Naive thymus-derived CD4-positive, alpha-beta T cell (primary cell): ENCODE results near the gene CENPP. TPM values are rescaled to one million over a fixed set of nuclear protein-coding genes. Genes with fewer than 3 reads are reported as not detected.
"Not testable (repeated sequence)": the region's sequence is repeated elsewhere in the genome, so short reads cannot be mapped to it uniquely, and the experiment has no call there.

Experiments
- ATAC-seq: fragments of 150-1000 bp; cut with Tn5 transposase; 2 replicates; pipeline ENCODE4 v1.10.0; 2021; ENCODE audit warnings: mild to moderate bottlenecking, moderate library complexity
- CTCF ChIA-PET: fragments of 350-600 bp; sonication (Branson Sonifier 250); formaldehyde crosslinking; loops from one replicate; lab custom pipeline; 2021; ENCODE audit warnings: antibody characterized with exemption; lab: Charles Lee
- POLR2A ChIA-PET: fragments of 350-600 bp; sonication (Branson Sonifier 250); formaldehyde crosslinking; loops from one replicate; lab custom pipeline; 2021; ENCODE audit warnings: antibody characterized with exemption, inconsistent platforms; lab: Charles Lee
- DNase-seq, 9 donors: peaks; one replicate each; pipeline versions ENCODE4 v3.0.0 to v3.0.0-alpha.2; 2020 to 2022; ENCODE audit warnings: mixed read lengths in 1 of 9
- H3K27ac ChIP-seq: one replicate; pipeline ENCODE4 v1.7.0; 2013; ENCODE audit warnings: mild to moderate bottlenecking, low read depth, low read length, moderate library complexity
- H3K27me3 ChIP-seq, 2 donors: one replicate each; pipeline ENCODE4 v1.7.0; 2013; ENCODE audit warnings: low read length in 2 of 2, mild to moderate bottlenecking in 2 of 2, moderate library complexity in 2 of 2; ENCODE audit not compliant: control insufficient read depth in 2 of 2, insufficient read depth in 2 of 2
- H3K36me3 ChIP-seq, 3 experiments: 1 replicate in 2 of 3; 2 replicates in 1 of 3; pipeline ENCODE4 v1.7.0; 2013; ENCODE audit warnings: low read length in 3 of 3, mild to moderate bottlenecking in 3 of 3, moderate library complexity in 1 of 3; ENCODE audit not compliant: insufficient read depth in 3 of 3, control insufficient read depth in 2 of 3
- H3K4me1 ChIP-seq, 2 donors: one replicate each; pipeline ENCODE4 v1.7.0; 2013; ENCODE audit warnings: low read length in 2 of 2, mild to moderate bottlenecking in 2 of 2, moderate library complexity in 1 of 2; ENCODE audit not compliant: control insufficient read depth in 2 of 2, insufficient read depth in 2 of 2
- H3K4me3 ChIP-seq: 2 replicates; pipeline ENCODE4 v1.7.0; 2013; ENCODE audit warnings: mild to moderate bottlenecking, low read length
- H3K9me3 ChIP-seq, 3 experiments: 1 replicate in 2 of 3; 2 replicates in 1 of 3; pipeline ENCODE4 v1.7.0; 2013; ENCODE audit warnings: low read length in 3 of 3; ENCODE audit not compliant: control insufficient read depth in 2 of 3
- H3K27ac Mint-ChIP-seq, 9 donors: one replicate each; pipeline ENCODE4 v1.8.0; 2020 to 2022; ENCODE audit warnings: mixed read lengths in 9 of 9, mild to moderate bottlenecking in 8 of 9, moderate library complexity in 5 of 9, inconsistent platforms in 2 of 9
- H3K27me3 Mint-ChIP-seq, 5 donors: one replicate each; pipeline ENCODE4 v1.8.0; 2021 to 2022; ENCODE audit warnings: mixed read lengths in 5 of 5, mild to moderate bottlenecking in 1 of 5
- H3K36me3 Mint-ChIP-seq, 5 donors: one replicate each; pipeline ENCODE4 v1.8.0; 2020 to 2022; ENCODE audit warnings: mixed read lengths in 5 of 5, mild to moderate bottlenecking in 3 of 5, inconsistent platforms in 1 of 5
- H3K4me1 Mint-ChIP-seq, 7 donors: one replicate each; pipeline ENCODE4 v1.8.0; 2020 to 2022; ENCODE audit warnings: mixed read lengths in 7 of 7, mild to moderate bottlenecking in 3 of 7, inconsistent platforms in 1 of 7
- H3K4me3 Mint-ChIP-seq, 10 donors: one replicate each; pipeline ENCODE4 v1.8.0; 2020 to 2022; ENCODE audit warnings: mild to moderate bottlenecking in 10 of 10, mixed read lengths in 10 of 10, moderate library complexity in 6 of 10, inconsistent platforms in 2 of 10
- H3K9me3 Mint-ChIP-seq, 11 donors: one replicate each; pipeline ENCODE4 v1.8.0; 2020 to 2022; ENCODE audit warnings: mixed read lengths in 11 of 11, mild to moderate bottlenecking in 4 of 11, inconsistent platforms in 1 of 11, moderate library complexity in 1 of 11
- intact Hi-C, 2 donors: fragments of 100-400 bp; cut with micrococcal nuclease; formaldehyde crosslinking; loops; one replicate each; pipeline ENCODE4 v1.15.1; 2023
- polyA plus RNA-seq, 2 donors: library from polyadenylated mRNA; unstranded; fragments of 300-500 nt; fragmentation: Illumina TruSeq; gene quantifications; one replicate each; pipeline ENCODE4 v1.2.3, GENCODE V29; 2021
- total RNA-seq, 6 experiments: library from RNA in 5 of 6; stranded (reverse) in 5 of 6; gene quantifications; 1 replicate in 5 of 6; 2 replicates in 1 of 6; pipeline ENCODE4 v1.2.3 and lab custom pipeline; 2021 to 2026

The CENPP gene
- total and polyA plus RNA-seq, 7 experiments from 2014 or later, result 1.2 to 24.3 (median 3.8) TPM

DNA sequence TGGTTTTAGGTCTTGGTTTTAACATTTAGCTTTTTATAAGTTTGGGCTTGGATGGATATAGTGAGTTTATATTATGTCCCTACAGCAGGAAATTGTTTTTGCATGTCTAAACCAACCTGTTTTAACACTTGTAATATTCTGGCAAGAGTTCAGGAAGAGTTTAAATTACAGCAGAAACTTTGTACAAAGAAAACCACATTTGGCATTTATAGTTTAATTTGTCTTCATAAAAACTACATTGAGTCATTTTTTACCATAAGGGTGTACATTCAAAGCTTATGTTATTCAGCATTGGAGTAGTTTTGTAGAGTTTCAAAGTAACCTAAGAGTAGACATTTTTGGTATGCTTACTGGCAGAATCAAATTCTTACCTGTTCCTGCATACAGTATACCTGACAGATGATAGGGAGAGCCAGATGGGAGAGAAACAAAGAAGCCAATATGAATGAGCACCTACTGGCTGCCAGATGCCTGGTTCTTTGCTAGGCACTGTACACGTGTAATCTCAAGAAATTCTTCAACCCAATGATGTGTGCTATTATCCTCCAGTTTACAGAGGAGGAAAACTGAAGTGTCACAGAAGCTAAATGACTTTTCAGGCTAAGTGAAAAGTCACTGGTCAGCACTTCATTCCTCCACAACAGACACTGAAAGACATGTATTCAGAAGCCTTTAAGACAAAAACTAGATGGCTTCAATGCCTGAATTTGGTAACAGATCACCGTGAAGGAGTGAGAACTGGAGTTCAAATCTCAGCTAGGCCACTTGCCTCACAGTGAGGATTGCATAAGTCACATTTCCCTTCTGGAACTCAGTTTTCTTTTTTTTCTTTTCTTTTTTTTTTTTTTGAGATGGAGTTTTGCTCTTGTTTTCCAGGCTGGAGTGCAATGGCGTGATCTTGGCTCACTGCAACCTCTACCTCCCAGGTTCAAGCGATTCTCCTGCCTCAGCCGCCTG is 235.9 kb downstream of the CENPP start:
- Histone ChIP-seq H3K27ac (no peak overlapping the region), H3K4me1 (no peaks in the 10 kb centered on the region), H3K9me3 (no peaks in the 10 kb centered on the region), H3K27me3 (no peaks in the 10 kb centered on the region), H3K4me3 (no peak overlapping the region), H3K36me3 (no peaks in the 10 kb centered on the region)
- peaks cover 2 to 18% (median 8%) of the 10 kb centered on the region in 11 donors for H3K9me3 Mint-ChIP-seq
- H3K36me3 Mint-ChIP-seq, result peaks cover 7 to 11% (median 8%) of the 10 kb centered on the region in 5 donors
- no peak overlapping the region for H3K4me3 Mint-ChIP-seq
- DNase-seq (no peak), ATAC-seq (no peak)
- H3K4me1 Mint-ChIP-seq, result no peaks in the 10 kb centered on the region
- CTCF ChIA-PET, result no interaction called here
- POLR2A ChIA-PET, result no interaction called here
- no peaks in the 10 kb centered on the region for H3K27me3 Mint-ChIP-seq
- intact Hi-C loops, result no loop called here
- no peak overlapping the region for H3K27ac Mint-ChIP-seq

DNA sequence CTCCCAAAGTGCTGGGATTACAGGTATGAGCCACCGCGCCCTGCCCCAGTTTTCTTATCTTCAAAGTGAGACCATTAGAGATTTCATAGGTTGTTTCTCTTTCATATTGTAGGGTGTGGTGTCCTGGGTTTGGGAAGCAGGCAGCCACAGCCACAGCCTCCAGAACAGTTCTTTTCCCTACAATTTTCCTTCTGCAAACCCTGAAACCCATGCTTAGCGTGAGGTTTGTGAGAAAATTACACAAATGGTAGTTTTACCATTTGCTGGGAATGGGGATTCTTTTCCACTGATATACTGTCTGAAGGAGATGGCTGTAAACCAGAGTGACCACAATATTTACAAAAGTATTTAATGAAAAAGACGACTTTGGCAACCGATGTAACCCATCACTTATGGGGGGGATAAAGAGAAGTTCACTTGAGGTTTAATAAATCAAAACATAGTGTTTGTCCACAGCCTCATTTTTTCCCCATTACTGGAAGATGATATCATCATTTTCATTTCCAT is 236.8 kb downstream of the CENPP start:
- Mint-ChIP-seq H3K36me3 (peaks cover 7 to 12% (median 8%) of the 10 kb centered on the region in 5 donors), H3K27me3 (no peaks in the 10 kb centered on the region), H3K9me3 (peaks cover 3 to 24% (median 10%) of the 10 kb centered on the region in 11 donors), H3K27ac (no peak overlapping the region), H3K4me3 (no peak overlapping the region), H3K4me1 (no peaks in the 10 kb centered on the region)
- H3K9me3 ChIP-seq, result no peaks in the 10 kb centered on the region
- H3K36me3 ChIP-seq, result no peaks in the 10 kb centered on the region
- H3K27ac ChIP-seq, result no peak overlapping the region
- no peak overlapping the region for H3K4me3 ChIP-seq
- ATAC-seq, result no peak
- no peaks in the 10 kb centered on the region for H3K27me3 ChIP-seq
- ChIA-PET POLR2A (no interaction called here), CTCF (no interaction called here)
- no peaks in the 10 kb centered on the region for H3K4me1 ChIP-seq
- intact Hi-C loops, result no loop called here
- DNase-seq, result no peak

DNA sequence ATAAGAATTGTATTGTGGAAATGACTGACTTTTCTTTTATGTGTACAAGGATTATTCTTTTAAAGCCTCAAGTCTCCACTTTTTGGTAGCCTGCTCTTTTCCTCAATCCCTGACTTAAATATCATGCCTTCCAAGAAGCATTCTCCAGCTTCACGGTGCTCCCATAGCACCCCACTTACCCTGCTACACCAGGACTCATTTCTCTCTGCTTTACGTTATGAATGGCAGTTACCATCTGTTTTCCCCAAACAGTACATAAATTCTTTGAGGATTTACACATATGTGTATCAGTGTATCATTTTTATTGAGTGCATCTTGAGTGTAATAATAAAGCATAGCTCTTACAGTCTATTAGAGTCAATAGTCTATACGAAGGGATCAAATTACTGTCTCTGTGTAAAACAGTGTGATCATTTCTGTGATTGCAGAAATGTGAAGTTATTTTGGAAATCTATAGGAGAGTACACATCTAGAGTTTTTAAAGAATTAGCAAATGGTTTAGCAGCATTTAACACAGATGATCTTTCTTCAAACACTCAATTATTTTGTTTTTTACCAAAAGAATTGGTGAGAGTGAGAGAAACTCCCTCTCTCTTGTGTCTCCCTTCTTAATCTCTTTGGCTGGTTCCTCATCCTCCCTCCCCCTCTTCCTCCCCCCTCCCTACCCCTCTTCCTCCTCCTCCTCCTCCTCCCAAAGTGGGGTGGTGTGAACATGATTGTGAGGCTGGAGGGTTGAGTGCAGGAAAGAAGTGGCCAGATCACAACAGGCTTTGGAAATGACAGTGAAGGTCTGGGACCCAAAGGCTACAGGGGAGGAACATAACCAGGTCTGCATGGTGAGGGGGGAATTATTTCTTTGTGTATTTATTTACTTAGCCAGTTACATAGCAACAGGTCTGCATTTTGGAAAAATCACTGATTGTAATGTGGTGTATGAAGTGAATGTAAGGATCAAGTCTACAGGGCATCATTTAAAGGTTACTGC is 237.7 kb downstream of the CENPP start:
- CTCF ChIA-PET, result no interaction called here

DNA sequence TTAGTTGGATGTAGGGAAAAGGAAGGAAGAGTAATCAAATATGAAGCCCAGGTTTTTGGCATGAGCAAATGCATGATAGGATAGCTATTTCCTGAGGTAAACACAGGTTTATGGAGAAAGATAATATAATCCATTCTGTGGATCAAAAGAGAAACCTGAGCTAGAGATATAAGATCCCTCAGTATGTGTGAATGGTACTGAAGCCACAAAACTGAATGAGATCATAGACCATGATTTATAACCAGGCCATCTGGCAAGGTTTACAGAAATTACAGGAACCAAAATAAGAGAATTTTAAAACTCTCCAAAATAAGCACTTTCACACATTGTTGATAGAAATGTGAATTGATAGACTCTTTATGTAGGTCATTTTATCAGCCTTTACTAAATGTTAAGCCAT is 238.8 kb downstream of the CENPP start:
- ChIA-PET POLR2A (no interaction called here), CTCF (interaction anchor here (0.8 kb wide), 1 partner anchor 55 kb away, joined by 3 read pairs; no protein-coding TSS in a partner anchor)
- intact Hi-C loops, result no loop called here
- H3K4me3 ChIP-seq, result no peak overlapping the region
- no peaks in the 10 kb centered on the region for H3K4me1 ChIP-seq
- no peaks in the 10 kb centered on the region for H3K36me3 ChIP-seq
- H3K27me3 ChIP-seq, result no peaks in the 10 kb centered on the region
- H3K9me3 ChIP-seq, result no peaks in the 10 kb centered on the region
- no peak for DNase-seq
- no peaks in the 10 kb centered on the region for H3K27me3 Mint-ChIP-seq
- H3K36me3 Mint-ChIP-seq, result peaks cover 7 to 12% (median 8%) of the 10 kb centered on the region in 5 donors
- no peaks in the 10 kb centered on the region for H3K4me1 Mint-ChIP-seq
- H3K27ac ChIP-seq, result no peak overlapping the region
- no peak overlapping the region for H3K4me3 Mint-ChIP-seq
- H3K27ac Mint-ChIP-seq, result no peak overlapping the region
- no peak for ATAC-seq
- H3K9me3 Mint-ChIP-seq, result peaks cover 3 to 40% (median 11%) of the 10 kb centered on the region in 11 donors

More for the DNA sequence above, 237.7 kb downstream of the CENPP start:
- Histone ChIP-seq H3K4me3 (no peak overlapping the region), H3K4me1 (no peaks in the 10 kb centered on the region), H3K27ac (no peak overlapping the region), H3K36me3 (no peaks in the 10 kb centered on the region), H3K9me3 (no peaks in the 10 kb centered on the region), H3K27me3 (no peaks in the 10 kb centered on the region)
- no peak overlapping the region for H3K4me3 Mint-ChIP-seq
- H3K27me3 Mint-ChIP-seq, result no peaks in the 10 kb centered on the region
- H3K27ac Mint-ChIP-seq, result peak overlapping the region in 1 of 9 donors; percentile 10
- ATAC-seq, result no peak
- DNase-seq, result no peak
- no peaks in the 10 kb centered on the region for H3K4me1 Mint-ChIP-seq
- intact Hi-C loops, result no loop called here
- POLR2A ChIA-PET, result no interaction called here
- peaks cover 3 to 32% (median 10%) of the 10 kb centered on the region in 11 donors for H3K9me3 Mint-ChIP-seq
- peaks cover 7 to 12% (median 8%) of the 10 kb centered on the region in 5 donors for H3K36me3 Mint-ChIP-seq

DNA sequence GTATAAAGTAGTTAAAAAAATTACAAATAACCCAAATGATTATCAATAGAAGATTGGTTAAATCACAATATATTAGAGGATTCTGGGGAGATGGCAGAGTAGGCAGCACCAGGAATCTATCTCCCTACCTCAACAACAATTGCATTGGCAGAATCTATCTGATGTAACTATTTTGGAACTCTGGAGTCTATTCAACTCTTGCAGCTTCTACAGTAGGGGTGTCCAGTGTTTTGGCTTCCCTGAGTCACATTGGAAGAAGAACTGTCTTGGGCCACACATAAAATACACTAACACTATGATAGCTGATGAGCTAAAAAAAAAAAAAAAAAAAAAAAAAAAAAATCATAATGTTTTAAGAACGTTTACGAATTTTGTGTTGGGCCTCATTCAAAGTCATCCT is 239.2 kb downstream of the CENPP start:
- intact Hi-C loops, result no loop called here
- H3K27ac Mint-ChIP-seq, result no peak overlapping the region
- Histone ChIP-seq H3K27ac (no peak overlapping the region), H3K9me3 (no peaks in the 10 kb centered on the region), H3K4me1 (no peaks in the 10 kb centered on the region), H3K36me3 (no peaks in the 10 kb centered on the region), H3K4me3 (no peak overlapping the region), H3K27me3 (no peaks in the 10 kb centered on the region)
- peaks cover 3 to 45% (median 10%) of the 10 kb centered on the region in 11 donors for H3K9me3 Mint-ChIP-seq
- no peaks in the 10 kb centered on the region for H3K27me3 Mint-ChIP-seq
- POLR2A ChIA-PET, result no interaction called here
- ATAC-seq, result no peak
- no peaks in the 10 kb centered on the region for H3K4me1 Mint-ChIP-seq
- no peak for DNase-seq
- no peak overlapping the region for H3K4me3 Mint-ChIP-seq
- CTCF ChIA-PET, result interaction anchor here (0.8 kb wide), 1 partner anchor 56 kb away, joined by 3 read pairs; no protein-coding TSS in a partner anchor
- peaks cover 7 to 12% (median 8%) of the 10 kb centered on the region in 5 donors for H3K36me3 Mint-ChIP-seq

DNA sequence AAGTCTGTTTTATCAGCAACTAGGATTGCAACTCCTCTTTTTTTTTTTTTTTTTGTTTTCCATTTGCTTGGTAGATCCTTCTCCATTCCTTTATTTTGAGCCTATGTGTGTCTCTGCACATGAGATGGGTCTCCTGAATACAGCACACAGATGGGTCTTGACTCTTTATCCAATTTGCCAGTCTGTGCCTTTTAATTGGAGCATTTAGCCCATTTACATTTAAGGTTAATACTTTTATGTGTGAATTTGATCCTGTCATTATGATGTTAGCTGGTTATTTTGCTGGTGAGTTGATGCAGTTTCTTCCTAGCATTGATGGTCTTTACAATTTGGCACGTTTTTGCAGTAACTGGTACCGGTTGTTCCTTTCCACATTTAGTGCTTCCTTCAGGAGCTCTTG is 246.1 kb downstream of the CENPP start:
- CTCF ChIA-PET, result interaction anchor here (0.7 kb wide), 1 partner anchor 33 kb away, joined by 4 read pairs; no protein-coding TSS in a partner anchor
- H3K27me3 ChIP-seq, result not testable (repeated sequence)

More for the DNA sequence above, 246.1 kb downstream of the CENPP start:
- DNase-seq, H3K36me3 ChIP-seq, intact Hi-C loops, H3K4me3 ChIP-seq, H3K4me1 ChIP-seq, H3K36me3 Mint-ChIP-seq, H3K4me3 Mint-ChIP-seq, H3K27me3 Mint-ChIP-seq, H3K27ac Mint-ChIP-seq, ATAC-seq, H3K9me3 ChIP-seq, POLR2A ChIA-PET, H3K27ac ChIP-seq, H3K4me1 Mint-ChIP-seq: not testable (repeated sequence)
- peaks cover 0 to 38% (median 13%) of the 10 kb centered on the region in 11 donors for H3K9me3 Mint-ChIP-seq
